Heart right ventricle (tissue), 16 donors: ENCODE measurements around the gene RAPGEF2. TPM values are rescaled to one million over a fixed set of nuclear protein-coding genes. Genes with fewer than 3 reads are reported as not detected.
A peak's percentile ranks its signal among the peaks of the same experiment; 100 is the strongest.

Experiments used
- ATAC-seq, 8 donors: fragments of 200-7000 bp; cut with Tn5 transposase; one replicate each; pipeline ENCODE4 v1.9.1; 2020; ENCODE audit warnings: mild to moderate bottlenecking in 8 of 8, moderate library complexity in 8 of 8, moderate number of reproducible peaks in 1 of 8
- DNase-seq, 2 donors: peaks; one replicate each; pipeline ENCODE4 v3.0.0-alpha.2; 2020
- H3K27ac ChIP-seq, 10 donors: fragments of 200-600 bp; sonication (generic) in 2 of 10; one replicate each; pipeline versions ENCODE4 v1.5.0 to v1.8.0; 2020 to 2022; ENCODE audit warnings: mild to moderate bottlenecking in 3 of 10
- H3K27me3 ChIP-seq, 7 donors: fragments of 200-600 bp; one replicate each; pipeline ENCODE4 v1.8.0; 2021 to 2022; ENCODE audit warnings: mild to moderate bottlenecking in 2 of 7
- H3K36me3 ChIP-seq, 9 donors: fragments of 200-600 bp; sonication (generic) in 1 of 9; one replicate each; pipeline versions ENCODE4 v1.5.0 to v1.8.0; 2020 to 2022; ENCODE audit warnings: mild to moderate bottlenecking in 2 of 9
- H3K4me1 ChIP-seq, 9 donors: fragments of 200-600 bp; sonication (generic) in 1 of 9; one replicate each; pipeline versions ENCODE4 v1.5.0 to v1.8.0; 2020 to 2022; ENCODE audit warnings: mild to moderate bottlenecking in 4 of 9
- H3K4me3 ChIP-seq, 10 donors: fragments of 200-600 bp; sonication (generic) in 2 of 10; one replicate each; pipeline versions ENCODE4 v1.5.0 to v1.8.0; 2020 to 2022; ENCODE audit warnings: mild to moderate bottlenecking in 7 of 10, moderate library complexity in 2 of 10
- H3K9me3 ChIP-seq, 11 donors: fragments of 200-600 bp in 10 of 11; sonication (generic) in 2 of 11; one replicate each; pipeline versions ENCODE4 v1.5.0 to v1.8.0; 2013 to 2022; ENCODE audit warnings: mild to moderate bottlenecking in 2 of 11, control low read depth in 1 of 11, moderate library complexity in 1 of 11
- WGBS, 2 donors: extraction: QIAGEN DNeasy Blood & Tissue Kit; methylation state at CpG; one replicate each; pipeline ENCODE4 v1.1.7; 2013; ENCODE audit warnings: inconsistent platforms in 1 of 2; 5-methylcytosine and 5-hydroxymethylcytosine counted together
- intact Hi-C, 10 donors: fragments of 100-400 bp; cut with DNase I; formaldehyde crosslinking; loops; one replicate each; pipeline versions ENCODE4 v1.11.1 to v1.14.2; 2022
- polyA plus RNA-seq, 2 donors: library from polyadenylated mRNA; stranded (reverse); fragments of 200-250 nt; gene quantifications; one replicate each; pipeline ENCODE4 v1.2.3, GENCODE V29; 2013
- total RNA-seq, 10 donors: library from RNA; stranded (reverse); fragmentation: NEBNext Ultra II Directional in 3 of 10; extraction: Animal tissue kit (Norgen Biotek cat#: 25700) in 3 of 10; gene quantifications; one replicate each; pipeline versions ENCODE4 v1.2.1 to v1.2.4, GENCODE V29; 2021 to 2023
- TF ChIP-seq, protein P1 (sequence below), 9 donors: fragments of 200-600 bp; sonication (generic) in 2 of 9; IDR thresholded peaks; one replicate each; pipeline versions ENCODE4 v1.5.0 to v1.8.0; 2021 to 2022; ENCODE audit warnings: antibody characterized with exemption in 9 of 9, mild to moderate bottlenecking in 5 of 9, moderate library complexity in 1 of 9
- donor health status: Arrhythmogenic right ventricular cardiomyopathy.
- donor health status: ischemic (EF 13 %, LVEDD 7.1; RV severe dilation, severe dysfunction).
- donor health status: healthy with polysubstance abuse.
- donor health status: DM: no; HTN: yes; CAD: no.
- donor health status: DM: no; HTN: no; CAD: no.
- donor health status: ischemic (EF 25% LVEDD 6.9; RV normal size, moderate dysfunction).
- donor health status: ischemic (EF 25% LVEDD 5.7; RV mildly dilated, moderate dysfunction).
- donor health status: healthy.
- donor health status: DM: yes; HTN: yes; CAD: no.
- donor health status: Ischemic cardiomyopathy.
- donor health status: ischemic (EF 35%, LVEDD 5.7; RV mildly dilated, moderate dysfunction).
- donor health status: nonischemic (EF 11% LVEDD 7.7; RV severe dilation, severe dysfunction).
- donor health status: DM: yes; HTN: yes; CAD: no.
- donor health status: PGD.
- donor health status: ischemic (EF 29% LVEDD 5.4; RV normal size, mild dysfunction).
- donor health status: nonischemic (EF 23%, LVEDD 6.1; RV moderate dilation, normal function).

The RAPGEF2 gene
- total and polyA plus RNA-seq, 12 donors = 9.2 to 68.8 (median 53.7) TPM

DNA sequence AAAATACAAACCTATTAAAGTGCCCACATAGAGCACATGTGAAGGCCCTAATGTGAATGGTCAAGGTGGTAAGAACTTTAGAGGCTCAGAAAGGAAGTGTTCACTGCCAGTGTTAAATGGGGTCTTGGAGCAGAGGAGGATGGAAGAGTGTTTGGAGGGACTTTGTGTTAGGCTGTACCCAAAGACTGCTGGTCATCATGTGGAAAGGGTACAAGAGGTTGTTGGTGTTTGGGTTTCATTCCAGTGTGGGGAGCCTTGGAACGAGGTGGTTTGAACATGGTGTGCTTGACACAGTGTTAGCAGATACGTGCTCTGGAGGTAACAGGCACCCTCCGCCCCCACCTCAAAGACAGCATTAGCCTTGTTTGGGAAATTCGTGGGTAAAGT lies 73.1 kb downstream of the RAPGEF2 start:
- 51 to 58% methylated on average over 4 of the region's 4 CpGs for WGBS, 2 donors
- Histone ChIP-seq H3K27ac (peak overlapping the region in 7 of 10 donors; percentile 28 to 81 (median 49)), H3K27me3 (no peaks in the 10 kb centered on the region), H3K36me3 (no peaks in the 10 kb centered on the region), H3K4me1 (peaks cover 11 to 100% (median 97%) of the 10 kb centered on the region in 9 donors), H3K9me3 (no peaks in the 10 kb centered on the region), H3K4me3 (peak overlapping the region in 3 of 10 donors; percentile 4 to 18 (median 8))
- intact Hi-C loops = loop anchor here (1.0 to 10.0 kb wide), 17 partner anchors 25 to 451 kb away; partner anchors contain the start of genes PPID (in 4 of the 10) and RAPGEF2 (in 4 of the 10)
- TF ChIP-seq, protein P1, sequence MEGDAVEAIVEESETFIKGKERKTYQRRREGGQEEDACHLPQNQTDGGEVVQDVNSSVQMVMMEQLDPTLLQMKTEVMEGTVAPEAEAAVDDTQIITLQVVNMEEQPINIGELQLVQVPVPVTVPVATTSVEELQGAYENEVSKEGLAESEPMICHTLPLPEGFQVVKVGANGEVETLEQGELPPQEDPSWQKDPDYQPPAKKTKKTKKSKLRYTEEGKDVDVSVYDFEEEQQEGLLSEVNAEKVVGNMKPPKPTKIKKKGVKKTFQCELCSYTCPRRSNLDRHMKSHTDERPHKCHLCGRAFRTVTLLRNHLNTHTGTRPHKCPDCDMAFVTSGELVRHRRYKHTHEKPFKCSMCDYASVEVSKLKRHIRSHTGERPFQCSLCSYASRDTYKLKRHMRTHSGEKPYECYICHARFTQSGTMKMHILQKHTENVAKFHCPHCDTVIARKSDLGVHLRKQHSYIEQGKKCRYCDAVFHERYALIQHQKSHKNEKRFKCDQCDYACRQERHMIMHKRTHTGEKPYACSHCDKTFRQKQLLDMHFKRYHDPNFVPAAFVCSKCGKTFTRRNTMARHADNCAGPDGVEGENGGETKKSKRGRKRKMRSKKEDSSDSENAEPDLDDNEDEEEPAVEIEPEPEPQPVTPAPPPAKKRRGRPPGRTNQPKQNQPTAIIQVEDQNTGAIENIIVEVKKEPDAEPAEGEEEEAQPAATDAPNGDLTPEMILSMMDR (IDR thresholded peaks at IDR 0.05) = no peak
- ATAC-seq (peak in 6 of 8 donors; percentile 10 to 68 (median 23)), DNase-seq (no peak)

DNA sequence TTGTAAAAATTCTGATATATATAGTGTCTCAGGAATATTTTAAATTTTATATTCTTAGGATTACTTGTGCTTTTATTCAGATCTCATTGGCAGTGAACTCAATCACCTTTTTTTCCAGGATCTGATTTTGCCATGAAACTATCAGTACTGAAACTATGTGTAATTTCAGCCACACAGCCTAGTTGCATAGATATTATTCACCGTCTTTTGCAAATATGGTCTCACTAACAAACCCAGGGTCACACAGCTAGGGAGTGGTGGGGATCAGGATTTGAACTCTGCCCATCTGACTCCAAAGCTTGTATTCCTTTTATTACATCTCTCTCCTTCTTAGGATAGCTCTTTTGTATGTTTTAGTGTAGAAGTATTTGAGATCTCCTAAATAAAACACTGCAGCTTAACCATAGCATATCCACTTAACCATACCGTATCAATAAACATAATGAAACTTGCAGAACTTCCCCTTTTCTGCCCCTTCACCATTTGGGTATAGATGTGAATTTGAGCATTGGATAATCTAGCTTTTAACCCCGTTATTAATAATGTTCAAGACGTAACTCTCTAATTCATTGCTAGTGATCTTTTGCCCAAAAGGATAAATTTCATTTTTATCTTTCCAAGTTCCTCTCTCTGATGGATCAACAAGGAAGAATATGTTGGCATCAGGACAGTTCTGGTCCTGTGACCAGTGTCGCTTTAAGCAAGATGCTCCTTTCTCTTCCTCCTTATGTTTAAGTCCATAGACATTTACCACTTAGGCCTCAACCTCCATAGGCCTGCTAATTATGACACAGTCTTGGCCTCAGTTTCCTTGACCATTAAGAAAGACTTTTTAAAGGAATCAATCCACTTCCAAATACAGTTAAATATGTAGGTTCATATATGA lies 74.6 kb downstream of the RAPGEF2 start:
- ATAC-seq (no peak), DNase-seq (no peak)
- Histone ChIP-seq H3K36me3 (no peaks in the 10 kb centered on the region), H3K9me3 (no peaks in the 10 kb centered on the region), H3K27me3 (no peaks in the 10 kb centered on the region), H3K4me3 (no peak overlapping the region), H3K4me1 (peaks cover 11 to 100% (median 86%) of the 10 kb centered on the region in 9 donors), H3K27ac (peak overlapping the region in 8 of 10 donors; percentile 13 to 87 (median 72))
- intact Hi-C loops = loop anchor here (5.0 to 10.0 kb wide), 10 partner anchors 73 to 453 kb away; partner anchors contain the start of genes PPID (in 4 of the 10) and RAPGEF2 (in 2 of the 10)
- 71 to 72% methylated on average over 5 of the region's 5 CpGs for whole genome bisulfite sequencing, 2 donors
- TF ChIP-seq, protein P1 (IDR thresholded peaks at IDR 0.05) = no peak

DNA sequence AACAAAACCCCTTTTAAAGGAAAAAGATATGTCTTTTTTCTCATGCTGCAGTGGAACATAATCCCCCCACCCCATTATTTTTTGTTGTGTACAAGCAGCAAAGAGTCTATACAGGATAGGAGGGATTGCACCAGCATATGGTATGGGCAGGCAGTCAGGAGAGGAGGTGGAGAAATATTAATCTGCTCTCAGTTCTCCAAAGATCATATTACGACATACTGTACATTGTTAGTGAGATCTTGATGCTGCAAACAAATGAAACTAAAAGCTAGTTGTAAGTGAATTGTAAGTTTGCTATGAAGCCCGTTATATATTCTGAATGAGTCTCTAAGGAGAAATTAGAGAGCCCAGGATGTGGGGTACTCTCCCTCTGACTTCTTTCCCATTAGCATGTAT lies 75.3 kb downstream of the RAPGEF2 start:
- H3K4me3 ChIP-seq = peak overlapping the region in 1 of 10 donors; percentile 26
- peaks cover 11 to 100% (median 80%) of the 10 kb centered on the region in 9 donors for H3K4me1 ChIP-seq
- ATAC-seq = peak in 1 of 8 donors; percentile 35
- no peaks in the 10 kb centered on the region for H3K27me3 ChIP-seq
- intact Hi-C loops = loop anchor here (5.0 to 10.0 kb wide), 10 partner anchors 73 to 453 kb away; partner anchors contain the start of genes PPID (in 4 of the 10) and RAPGEF2 (in 2 of the 10)
- peak overlapping the region in 8 of 10 donors; percentile 13 to 87 (median 72) for H3K27ac ChIP-seq
- 53 to 66% methylated on average over 2 of the region's 2 CpGs for WGBS, 2 donors
- no peak for DNase-seq
- TF ChIP-seq, protein P1 (IDR thresholded peaks at IDR 0.05) = no peak
- no peaks in the 10 kb centered on the region for H3K36me3 ChIP-seq
- no peaks in the 10 kb centered on the region for H3K9me3 ChIP-seq
